MCF 10A (cell line): ENCODE results near the gene SS18L1. TPM values are rescaled to one million over a fixed set of nuclear protein-coding genes. Genes with fewer than 3 reads are reported as not detected.

Experiments
- BruUV-seq: library from RNA; stranded (reverse); fragments of 400-500 nt; replicated peaks from 2 replicates; lab custom pipeline; 2021; lab: Mats Ljungman, UMichigan
- CTCF ChIA-PET: fragments of 300-600 bp; sonication (Branson Sonifier 250); formaldehyde crosslinking; extraction: SDS; loops from one replicate; lab custom pipeline; 2021; ENCODE audit warnings: antibody characterized with exemption, inconsistent platforms; lab: Yijun Ruan, JAX
- POLR2A ChIA-PET: fragments of 300-600, 350-650 bp; sonication (Branson Sonifier 250); formaldehyde crosslinking; extraction: SDS; loops from one replicate; lab custom pipeline; 2020; ENCODE audit warnings: antibody characterized with exemption, inconsistent platforms; lab: Yijun Ruan, JAX
- DNase-seq: peaks from one replicate; pipeline ENCODE4 v3.0.0-alpha.2; 2018; ENCODE audit not compliant: unreplicated experiment
- H3K27ac Mint-ChIP-seq: one replicate; pipeline ENCODE4 v1.8.0; 2022; ENCODE audit warnings: mild to moderate bottlenecking, low read depth, mixed read lengths; ENCODE audit not compliant: unreplicated experiment
- H3K27me3 Mint-ChIP-seq: one replicate; pipeline ENCODE4 v1.8.0; 2022; ENCODE audit warnings: mixed read lengths; ENCODE audit not compliant: insufficient read depth, unreplicated experiment
- H3K36me3 Mint-ChIP-seq: one replicate; pipeline ENCODE4 v1.8.0; 2022; ENCODE audit warnings: mild to moderate bottlenecking, moderate library complexity, mixed read lengths; ENCODE audit not compliant: insufficient read depth, unreplicated experiment
- H3K4me1 Mint-ChIP-seq: one replicate; pipeline ENCODE4 v1.8.0; 2022; ENCODE audit warnings: mixed read lengths; ENCODE audit not compliant: insufficient read depth, unreplicated experiment
- H3K4me3 Mint-ChIP-seq: one replicate; pipeline ENCODE4 v1.8.0; 2022; ENCODE audit warnings: mild to moderate bottlenecking, moderate library complexity, mixed read lengths; ENCODE audit not compliant: unreplicated experiment
- H3K9me3 Mint-ChIP-seq: one replicate; pipeline ENCODE4 v1.8.0; 2022; ENCODE audit warnings: mixed read lengths; ENCODE audit not compliant: unreplicated experiment
- intact Hi-C: fragments of 100-400 bp; cut with micrococcal nuclease; formaldehyde crosslinking; loops from 2 replicates; pipeline ENCODE4 v1.14.1; 2022
- total RNA-seq: library from RNA; stranded (reverse); gene quantifications from 2 replicates; pipeline ENCODE4 v1.2.3, GENCODE V29; 2022
- TF ChIP-seq, protein P1 (sequence below): fragments of 200-600 bp; IDR thresholded peaks from one replicate; pipeline ENCODE4 v1.8.0; 2022; ENCODE audit warnings: antibody characterized with exemption, mild to moderate bottlenecking; ENCODE audit not compliant: unreplicated experiment

Gene SS18L1
- total RNA-seq, 1 experiment from 2014 or later: 16.1 TPM

GRCh38 chr20:62116558-62117361, 26.8 kb upstream of the SS18L1 start:
- Mint-ChIP-seq H3K9me3 (no peaks in the 10 kb centered on the region), H3K36me3 (peaks cover 11% of the 10 kb centered on the region), H3K4me1 (no peaks in the 10 kb centered on the region), H3K27ac (no peak overlapping the region), H3K27me3 (no peaks in the 10 kb centered on the region), H3K4me3 (no peak overlapping the region)
- CTCF ChIA-PET: no interaction called here
- no peak for DNase-seq
- intact Hi-C loops: no loop called here
- BruUV-seq: no TSS peak
- TF ChIP-seq, protein P1, sequence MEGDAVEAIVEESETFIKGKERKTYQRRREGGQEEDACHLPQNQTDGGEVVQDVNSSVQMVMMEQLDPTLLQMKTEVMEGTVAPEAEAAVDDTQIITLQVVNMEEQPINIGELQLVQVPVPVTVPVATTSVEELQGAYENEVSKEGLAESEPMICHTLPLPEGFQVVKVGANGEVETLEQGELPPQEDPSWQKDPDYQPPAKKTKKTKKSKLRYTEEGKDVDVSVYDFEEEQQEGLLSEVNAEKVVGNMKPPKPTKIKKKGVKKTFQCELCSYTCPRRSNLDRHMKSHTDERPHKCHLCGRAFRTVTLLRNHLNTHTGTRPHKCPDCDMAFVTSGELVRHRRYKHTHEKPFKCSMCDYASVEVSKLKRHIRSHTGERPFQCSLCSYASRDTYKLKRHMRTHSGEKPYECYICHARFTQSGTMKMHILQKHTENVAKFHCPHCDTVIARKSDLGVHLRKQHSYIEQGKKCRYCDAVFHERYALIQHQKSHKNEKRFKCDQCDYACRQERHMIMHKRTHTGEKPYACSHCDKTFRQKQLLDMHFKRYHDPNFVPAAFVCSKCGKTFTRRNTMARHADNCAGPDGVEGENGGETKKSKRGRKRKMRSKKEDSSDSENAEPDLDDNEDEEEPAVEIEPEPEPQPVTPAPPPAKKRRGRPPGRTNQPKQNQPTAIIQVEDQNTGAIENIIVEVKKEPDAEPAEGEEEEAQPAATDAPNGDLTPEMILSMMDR: no peak
- POLR2A ChIA-PET: no interaction called here

DNA sequence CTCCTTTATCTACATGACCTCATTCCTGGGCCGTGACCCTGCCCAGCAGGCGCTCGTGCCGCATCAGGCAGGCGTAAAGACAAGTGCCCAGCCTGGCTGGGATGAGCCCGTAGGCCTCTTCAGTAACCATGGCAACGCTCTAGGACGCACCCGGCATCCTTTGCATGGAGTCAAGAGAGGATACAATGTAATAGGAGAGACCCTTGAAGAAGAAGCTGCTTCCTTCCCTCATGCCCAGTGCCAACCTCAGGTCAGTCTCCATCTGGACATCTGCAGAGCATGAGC, 26.3 kb upstream of the SS18L1 start:
- no peaks in the 10 kb centered on the region for H3K9me3 Mint-ChIP-seq
- no peak overlapping the region for H3K27ac Mint-ChIP-seq
- ChIA-PET POLR2A (no interaction called here), CTCF (no interaction called here)
- H3K36me3 Mint-ChIP-seq: peaks cover 11% of the 10 kb centered on the region
- no peak overlapping the region for H3K4me3 Mint-ChIP-seq
- no peaks in the 10 kb centered on the region for H3K4me1 Mint-ChIP-seq
- intact Hi-C loops: no loop called here
- TF ChIP-seq, protein P1: no peak
- no peaks in the 10 kb centered on the region for H3K27me3 Mint-ChIP-seq
- BruUV-seq: no TSS peak
- DNase-seq: no peak

- no peak overlapping the region for H3K4me3 Mint-ChIP-seq
- ChIA-PET CTCF (interaction anchor here (0.7 kb wide), 1 partner anchor 62 kb away, joined by 3 read pairs; no protein-coding TSS in a partner anchor), POLR2A (no interaction called here)
- H3K27me3 Mint-ChIP-seq: no peaks in the 10 kb centered on the region
- TF ChIP-seq, protein P1: no peak
- intact Hi-C loops: no loop called here
- DNase-seq: no peak
- H3K27ac Mint-ChIP-seq: no peak overlapping the region
- BruUV-seq: no TSS peak
- H3K4me1 Mint-ChIP-seq: no peaks in the 10 kb centered on the region
- no peaks in the 10 kb centered on the region for H3K9me3 Mint-ChIP-seq
- peaks cover 10% of the 10 kb centered on the region for H3K36me3 Mint-ChIP-seq
Observed at GRCh38 chr20:62117658-62118057, 25.9 kb upstream of the SS18L1 start.

GRCh38 chr20:62118113-62119043, 25.2 kb upstream of the SS18L1 start:
- DNase-seq: no peak
- TF ChIP-seq, protein P1: no peak
- ChIA-PET CTCF (interaction anchor here (0.6 to 0.7 kb wide), 4 partner anchors 16 to 99 kb away, joined by 3 to 4 read pairs (median 4); no protein-coding TSS in a partner anchor), POLR2A (interaction anchor here (6.9 kb wide), 1 partner anchor 50 kb away, joined by 110 read pairs; the partner anchor contains the start of gene TAF4)
- BruUV-seq: no TSS peak
- Mint-ChIP-seq H3K27ac (no peak overlapping the region), H3K36me3 (peaks cover 6% of the 10 kb centered on the region), H3K9me3 (no peaks in the 10 kb centered on the region), H3K4me1 (peaks cover under 1% of the 10 kb centered on the region), H3K27me3 (no peaks in the 10 kb centered on the region), H3K4me3 (no peak overlapping the region)
- intact Hi-C loops: no loop called here
